Psoas muscle (tissue), 8 donors: ENCODE measurements around the gene RNMT. TPM values are rescaled to one million over a fixed set of nuclear protein-coding genes. Genes with fewer than 3 reads are reported as not detected.

Source experiments
- ATAC-seq, 4 donors: fragments of 200-7000 bp; cut with Tn5 transposase; one replicate each; pipeline ENCODE4 v1.9.1; 2020; ENCODE audit warnings: moderate library complexity in 3 of 4, mild to moderate bottlenecking in 2 of 4
- DNase-seq, 2 donors: peaks; one replicate each; pipeline ENCODE4 v3.0.0-alpha.2; 2020
- H3K27ac ChIP-seq: fragments of 200-600 bp; one replicate; pipeline ENCODE4 v1.8.0; 2022
- H3K27me3 ChIP-seq, 3 donors: fragments of 200-600 bp in 1 of 3; one replicate each; pipeline versions ENCODE4 v1.6.1 to v1.8.0; 2013 to 2022; ENCODE audit warnings: low read length in 2 of 3, mild to moderate bottlenecking in 2 of 3, moderate library complexity in 1 of 3; ENCODE audit not compliant: insufficient read depth in 3 of 3
- H3K36me3 ChIP-seq, 2 donors: fragments of 200-600 bp in 1 of 2; one replicate each; pipeline versions ENCODE4 v1.6.1 to v1.8.0; 2013 to 2022; ENCODE audit warnings: low read depth in 1 of 2, mild to moderate bottlenecking in 1 of 2, moderate library complexity in 1 of 2; ENCODE audit not compliant: insufficient read depth in 1 of 2
- H3K4me1 ChIP-seq: fragments of 200-600 bp; one replicate; pipeline ENCODE4 v1.8.0; 2022
- H3K4me3 ChIP-seq: fragments of 200-600 bp; one replicate; pipeline ENCODE4 v1.8.0; 2022; ENCODE audit warnings: mild to moderate bottlenecking
- H3K9me3 ChIP-seq: fragments of 200-600 bp; one replicate; pipeline ENCODE4 v1.8.0; 2022
- CTCF ChIP-seq: fragments of 200-600 bp; IDR thresholded peaks from one replicate; pipeline ENCODE4 v1.8.0; 2022; ENCODE audit warnings: antibody characterized with exemption
- WGBS, 3 donors: extraction: QIAGEN DNeasy Blood & Tissue Kit; methylation state at CpG; one replicate each; pipeline versions ENCODE4 v1.1.6 to v1.1.7; 2013; 5-methylcytosine and 5-hydroxymethylcytosine counted together
- intact Hi-C, 2 donors: fragments of 100-400 bp; cut with DNase I; formaldehyde crosslinking; loops; one replicate each; pipeline versions ENCODE4 v1.11.0 to v1.14.2; 2022
- polyA plus RNA-seq, 3 donors: library from polyadenylated mRNA; stranded (reverse); fragments of 200-250 nt; gene quantifications; one replicate each; pipeline ENCODE4 v1.2.3, GENCODE V29; 2013
- total RNA-seq, 4 donors: library from RNA; stranded (reverse); fragmentation: NEBNext Ultra II Directional in 2 of 4; extraction: Animal tissue kit (Norgen Biotek cat#: 25700) in 2 of 4; gene quantifications; one replicate each; pipeline versions ENCODE4 v1.2.1 to v1.2.4, GENCODE V29; 2021 to 2023
- donor health status: healthy with polysubstance abuse.
- donor health status: DM: no; HTN: no; CAD: no; lungs with moderate emphysema.
- donor health status: Bipolar disorder and iron deficiency.
- donor health status: healthy.
- donor health status: DM: yes; HTN: yes; CAD: no.
- donor health status: DM: no; HTN: no; CAD: no.
- donor health status: DM: no; HTN: no; CAD: no.
- donor health status: DM: yes; HTN: yes; CAD: no.

Gene RNMT
- total and polyA plus RNA-seq, 7 donors: 15.0 to 29.2 (median 22.1) TPM

GRCh38 chr18:13775058-13775457 lies 48.6 kb downstream of the RNMT start:
- H3K27me3 ChIP-seq: no peaks in the 10 kb centered on the region
- no peak for TF ChIP-seq CTCF
- 52 to 54% (median 53%) methylated on average over 3 of the region's 3 CpGs for WGBS, 3 donors
- DNase-seq (no peak), ATAC-seq (no peak)
- intact Hi-C loops: no loop called here
- no peak overlapping the region for H3K4me3 ChIP-seq
- no peaks in the 10 kb centered on the region for H3K9me3 ChIP-seq
- no peak overlapping the region for H3K27ac ChIP-seq
- H3K36me3 ChIP-seq: no peaks in the 10 kb centered on the region
- H3K4me1 ChIP-seq: no peaks in the 10 kb centered on the region

DNA sequence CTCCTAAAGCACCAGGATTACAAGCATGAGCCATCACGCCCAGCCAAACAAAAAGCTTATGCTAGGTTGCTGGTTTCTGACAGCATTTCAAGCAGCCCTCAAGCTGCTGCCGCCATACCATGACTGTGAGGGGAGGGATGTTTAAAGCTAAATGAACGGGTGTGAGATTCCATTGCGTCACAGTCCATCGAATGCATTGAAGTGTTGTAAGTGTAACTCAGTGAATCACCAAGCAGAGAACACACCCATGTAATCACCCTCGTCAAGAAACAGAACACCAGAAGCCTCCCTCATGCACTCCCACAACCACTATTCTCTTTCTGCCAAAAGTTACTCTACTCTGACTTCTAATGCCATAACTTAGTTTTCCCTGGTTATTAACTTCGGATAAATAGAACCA lies 64.7 kb downstream of the RNMT start:
- DNase-seq: no peak
- no peaks in the 10 kb centered on the region for H3K4me1 ChIP-seq
- no peak for TF ChIP-seq CTCF
- no peak overlapping the region for H3K4me3 ChIP-seq
- 43 to 50% (median 43%) methylated on average over 7 of the region's 7 CpGs for WGBS, 3 donors
- H3K9me3 ChIP-seq: peaks cover 7% of the 10 kb centered on the region
- no peaks in the 10 kb centered on the region for H3K27me3 ChIP-seq
- intact Hi-C loops: no loop called here
- no peaks in the 10 kb centered on the region for H3K36me3 ChIP-seq
- H3K27ac ChIP-seq: no peak overlapping the region
- ATAC-seq: no peak

DNA sequence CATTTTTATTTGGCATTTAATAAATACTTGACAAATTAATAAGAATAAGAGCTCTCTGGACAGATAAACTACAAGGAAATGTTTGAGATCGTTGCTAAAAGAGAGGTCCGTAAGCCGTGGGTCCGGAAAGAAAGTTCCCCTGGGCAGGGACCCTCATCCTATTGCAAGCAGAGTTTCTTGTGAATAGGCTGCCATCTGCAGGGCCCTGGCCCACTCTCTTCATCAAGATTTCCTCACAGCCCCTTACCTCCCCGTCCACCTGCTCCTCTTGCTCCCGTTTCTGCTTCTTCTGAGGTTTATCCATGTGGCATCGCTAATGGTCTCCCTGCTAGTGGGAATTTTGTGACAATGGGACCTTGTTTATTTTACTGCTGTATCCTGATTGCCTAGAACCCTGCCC lies 67.3 kb downstream of the RNMT start:
- H3K4me3 ChIP-seq: no peak overlapping the region
- intact Hi-C loops: no loop called here
- TF ChIP-seq CTCF: no peak
- DNase-seq: no peak
- no peak overlapping the region for H3K27ac ChIP-seq
- no peaks in the 10 kb centered on the region for H3K9me3 ChIP-seq
- peaks cover 0 to 4% (median 0%) of the 10 kb centered on the region in 3 donors for H3K27me3 ChIP-seq
- ATAC-seq: no peak
- no peaks in the 10 kb centered on the region for H3K36me3 ChIP-seq
- WGBS, 3 donors: 35 to 41% (median 39%) methylated on average over 7 of the region's 7 CpGs
- H3K4me1 ChIP-seq: no peaks in the 10 kb centered on the region

- Histone ChIP-seq H3K27ac (no peak overlapping the region), H3K9me3 (no peaks in the 10 kb centered on the region), H3K36me3 (no peaks in the 10 kb centered on the region), H3K4me1 (no peaks in the 10 kb centered on the region), H3K4me3 (no peak overlapping the region), H3K27me3 (peaks cover 0 to 21% (median 3%) of the 10 kb centered on the region in 3 donors)
- 65 to 71% (median 69%) methylated on average over 13 to 14 of the region's 14 CpGs for WGBS, 3 donors
- no peak for TF ChIP-seq CTCF
- intact Hi-C loops: no loop called here
- DNase-seq (no peak), ATAC-seq (no peak)
These were observed 70.0 kb downstream of the RNMT start for GRCh38 chr18:13796515-13796914.

- H3K4me1 ChIP-seq: no peaks in the 10 kb centered on the region
- no peak for ATAC-seq
- no peak for TF ChIP-seq CTCF
- H3K27me3 ChIP-seq: peaks cover 0 to 23% (median 3%) of the 10 kb centered on the region in 3 donors
- no peak for DNase-seq
- intact Hi-C loops: no loop called here
- no peak overlapping the region for H3K27ac ChIP-seq
- no peaks in the 10 kb centered on the region for H3K9me3 ChIP-seq
- 22 to 28% (median 23%) methylated on average over 3 of the region's 3 CpGs for WGBS, 3 donors
- H3K4me3 ChIP-seq: no peak overlapping the region
- H3K36me3 ChIP-seq: no peaks in the 10 kb centered on the region
These were observed 70.7 kb downstream of the RNMT start for GRCh38 chr18:13797157-13797611.
